ENCODE measurements around the gene DNLZ.

GRCh38 chr9:136321561-136321960, 42.0 kb downstream of the DNLZ start:
- no peak for TF ChIP-seq KLF10 (tag by site-specific recombination; IDR thresholded peaks at IDR 0.05)
- no peak for TF ChIP-seq ZNF391 (tag by site-specific recombination; IDR thresholded peaks at IDR 0.05; ENCODE audit: borderline replicate concordance, low read depth)
- no peak for TF ChIP-seq YY1 (tag by site-specific recombination; IDR thresholded peaks at IDR 0.05)
- TF ChIP-seq, protein P1, sequence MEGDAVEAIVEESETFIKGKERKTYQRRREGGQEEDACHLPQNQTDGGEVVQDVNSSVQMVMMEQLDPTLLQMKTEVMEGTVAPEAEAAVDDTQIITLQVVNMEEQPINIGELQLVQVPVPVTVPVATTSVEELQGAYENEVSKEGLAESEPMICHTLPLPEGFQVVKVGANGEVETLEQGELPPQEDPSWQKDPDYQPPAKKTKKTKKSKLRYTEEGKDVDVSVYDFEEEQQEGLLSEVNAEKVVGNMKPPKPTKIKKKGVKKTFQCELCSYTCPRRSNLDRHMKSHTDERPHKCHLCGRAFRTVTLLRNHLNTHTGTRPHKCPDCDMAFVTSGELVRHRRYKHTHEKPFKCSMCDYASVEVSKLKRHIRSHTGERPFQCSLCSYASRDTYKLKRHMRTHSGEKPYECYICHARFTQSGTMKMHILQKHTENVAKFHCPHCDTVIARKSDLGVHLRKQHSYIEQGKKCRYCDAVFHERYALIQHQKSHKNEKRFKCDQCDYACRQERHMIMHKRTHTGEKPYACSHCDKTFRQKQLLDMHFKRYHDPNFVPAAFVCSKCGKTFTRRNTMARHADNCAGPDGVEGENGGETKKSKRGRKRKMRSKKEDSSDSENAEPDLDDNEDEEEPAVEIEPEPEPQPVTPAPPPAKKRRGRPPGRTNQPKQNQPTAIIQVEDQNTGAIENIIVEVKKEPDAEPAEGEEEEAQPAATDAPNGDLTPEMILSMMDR (tag by site-specific recombination; IDR thresholded peaks at IDR 0.05): no peak
- no peak for TF ChIP-seq REST (tag by site-specific recombination; IDR thresholded peaks at IDR 0.05)
- TF ChIP-seq, protein P2, sequence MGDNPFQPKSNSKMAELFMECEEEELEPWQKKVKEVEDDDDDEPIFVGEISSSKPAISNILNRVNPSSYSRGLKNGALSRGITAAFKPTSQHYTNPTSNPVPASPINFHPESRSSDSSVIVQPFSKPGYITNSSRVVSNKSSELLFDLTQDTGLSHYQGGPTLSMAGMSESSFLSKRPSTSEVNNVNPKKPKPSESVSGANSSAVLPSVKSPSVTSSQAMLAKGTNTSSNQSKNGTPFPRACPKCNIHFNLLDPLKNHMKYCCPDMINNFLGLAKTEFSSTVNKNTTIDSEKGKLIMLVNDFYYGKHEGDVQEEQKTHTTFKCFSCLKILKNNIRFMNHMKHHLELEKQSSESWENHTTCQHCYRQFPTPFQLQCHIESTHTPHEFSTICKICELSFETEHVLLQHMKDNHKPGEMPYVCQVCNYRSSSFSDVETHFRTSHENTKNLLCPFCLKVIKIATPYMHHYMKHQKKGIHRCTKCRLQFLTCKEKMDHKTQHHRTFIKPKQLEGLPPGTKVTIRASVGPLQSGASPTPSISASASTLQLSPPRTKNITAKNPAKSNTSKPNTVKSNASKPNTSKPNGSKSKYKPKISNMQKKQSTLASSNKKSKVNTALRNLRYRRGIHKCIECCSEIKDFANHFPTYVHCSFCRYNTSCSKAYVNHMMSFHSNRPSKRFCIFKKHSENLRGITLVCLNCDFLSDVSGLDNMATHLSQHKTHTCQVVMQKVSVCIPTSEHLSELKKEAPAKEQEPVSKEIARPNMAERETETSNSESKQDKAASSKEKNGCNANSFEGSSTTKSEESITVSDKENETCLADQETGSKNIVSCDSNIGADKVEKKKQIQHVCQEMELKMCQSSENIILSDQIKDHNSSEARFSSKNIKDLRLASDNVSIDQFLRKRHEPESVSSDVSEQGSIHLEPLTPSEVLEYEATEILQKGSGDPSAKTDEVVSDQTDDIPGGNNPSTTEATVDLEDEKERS (tag by site-specific recombination; IDR thresholded peaks at IDR 0.05): no peak
- TF ChIP-seq SCRT1 (tag by site-specific recombination; IDR thresholded peaks at IDR 0.05; ENCODE audit: borderline replicate concordance): no peak
- no peak for TF ChIP-seq ZNF433 (tag by site-specific recombination; IDR thresholded peaks at IDR 0.05; ENCODE audit: low read depth)
- no peak for TF ChIP-seq ZNF558 (tag by site-specific recombination; IDR thresholded peaks at IDR 0.05)
- TF ChIP-seq ZNF274 (IDR thresholded peaks at IDR 0.05; ENCODE audit: low read length): no peak
- TF ChIP-seq ZNF274 (tag by site-specific recombination; IDR thresholded peaks at IDR 0.05; ENCODE audit: borderline replicate concordance): no peak
- no peak for TF ChIP-seq TRIM28 (IDR thresholded peaks at IDR 0.05; ENCODE audit: borderline replicate concordance, low read length)
- no peak for TF ChIP-seq ZNF585B (tag by site-specific recombination; IDR thresholded peaks at IDR 0.05)
- TF ChIP-seq, protein P3, sequence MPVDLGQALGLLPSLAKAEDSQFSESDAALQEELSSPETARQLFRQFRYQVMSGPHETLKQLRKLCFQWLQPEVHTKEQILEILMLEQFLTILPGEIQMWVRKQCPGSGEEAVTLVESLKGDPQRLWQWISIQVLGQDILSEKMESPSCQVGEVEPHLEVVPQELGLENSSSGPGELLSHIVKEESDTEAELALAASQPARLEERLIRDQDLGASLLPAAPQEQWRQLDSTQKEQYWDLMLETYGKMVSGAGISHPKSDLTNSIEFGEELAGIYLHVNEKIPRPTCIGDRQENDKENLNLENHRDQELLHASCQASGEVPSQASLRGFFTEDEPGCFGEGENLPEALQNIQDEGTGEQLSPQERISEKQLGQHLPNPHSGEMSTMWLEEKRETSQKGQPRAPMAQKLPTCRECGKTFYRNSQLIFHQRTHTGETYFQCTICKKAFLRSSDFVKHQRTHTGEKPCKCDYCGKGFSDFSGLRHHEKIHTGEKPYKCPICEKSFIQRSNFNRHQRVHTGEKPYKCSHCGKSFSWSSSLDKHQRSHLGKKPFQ (tag by site-specific recombination; IDR thresholded peaks at IDR 0.05): no peak
- TF ChIP-seq ZNF670 (tag by site-specific recombination; IDR thresholded peaks at IDR 0.05; ENCODE audit: low read depth): no peak
